Measurements from ENCODE around the gene CFB.

DNA sequence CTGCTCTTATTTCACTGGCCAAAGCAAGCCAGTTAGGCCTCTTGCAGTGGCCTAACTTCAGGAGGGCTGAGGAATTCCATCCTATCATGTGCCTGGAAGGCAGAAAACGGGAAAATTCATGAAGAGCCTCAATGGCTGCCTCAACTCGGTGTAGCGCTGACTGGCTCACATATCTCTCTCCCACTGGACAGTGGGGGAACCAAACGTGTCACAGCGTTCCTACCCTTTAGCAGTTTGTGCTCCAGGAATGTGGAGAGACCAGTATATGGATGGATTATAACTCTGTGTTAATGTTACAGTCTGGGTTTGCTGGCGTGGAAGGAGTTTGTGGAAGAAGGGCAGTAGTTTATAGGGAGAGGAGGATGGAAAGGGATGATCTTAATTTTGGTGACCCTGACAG lies 30.1 kb upstream of the CFB start:
- TF ChIP-seq, protein P1, sequence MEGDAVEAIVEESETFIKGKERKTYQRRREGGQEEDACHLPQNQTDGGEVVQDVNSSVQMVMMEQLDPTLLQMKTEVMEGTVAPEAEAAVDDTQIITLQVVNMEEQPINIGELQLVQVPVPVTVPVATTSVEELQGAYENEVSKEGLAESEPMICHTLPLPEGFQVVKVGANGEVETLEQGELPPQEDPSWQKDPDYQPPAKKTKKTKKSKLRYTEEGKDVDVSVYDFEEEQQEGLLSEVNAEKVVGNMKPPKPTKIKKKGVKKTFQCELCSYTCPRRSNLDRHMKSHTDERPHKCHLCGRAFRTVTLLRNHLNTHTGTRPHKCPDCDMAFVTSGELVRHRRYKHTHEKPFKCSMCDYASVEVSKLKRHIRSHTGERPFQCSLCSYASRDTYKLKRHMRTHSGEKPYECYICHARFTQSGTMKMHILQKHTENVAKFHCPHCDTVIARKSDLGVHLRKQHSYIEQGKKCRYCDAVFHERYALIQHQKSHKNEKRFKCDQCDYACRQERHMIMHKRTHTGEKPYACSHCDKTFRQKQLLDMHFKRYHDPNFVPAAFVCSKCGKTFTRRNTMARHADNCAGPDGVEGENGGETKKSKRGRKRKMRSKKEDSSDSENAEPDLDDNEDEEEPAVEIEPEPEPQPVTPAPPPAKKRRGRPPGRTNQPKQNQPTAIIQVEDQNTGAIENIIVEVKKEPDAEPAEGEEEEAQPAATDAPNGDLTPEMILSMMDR (conservative IDR thresholded peaks at IDR 0.05; ENCODE audit: low read length) = no peak
- no peak for TF ChIP-seq EZH2phosphoT487 (IDR thresholded peaks at IDR 0.05; ENCODE audit: borderline replicate concordance)

All from Loucy (cell line).